ENCODE data around the gene GABPB2.

- TF ChIP-seq YY1 (tag by site-specific recombination; IDR thresholded peaks at IDR 0.05) = peak; percentile 69; the same call in 1 of the 2 replicates
- peak; percentile 68; the same call in 1 of the 2 replicates for TF ChIP-seq CTCF (tag by site-specific recombination; IDR thresholded peaks at IDR 0.05)
- TF ChIP-seq ZNF138 (tag by site-specific recombination; IDR thresholded peaks at IDR 0.05; ENCODE audit: borderline replicate concordance) = no peak
- TF ChIP-seq PBX3 (CRISPR knock-in tag; IDR thresholded peaks at IDR 0.05) = no peak; the same call in 1 of the 2 replicates
Observed at GRCh38 chr1:151047925-151048644, 22.5 kb upstream of the GABPB2 start.

All from HEK293 (cell line).